Renal pelvis (tissue), 4 donors: ENCODE results near the gene CDCA4. TPM values are rescaled to one million over a fixed set of nuclear protein-coding genes. Genes with fewer than 3 reads are reported as not detected.
A peak's percentile ranks its signal among the peaks of the same experiment; 100 is the strongest.

Experiments used
- DNase-seq: peaks from one replicate; pipeline ENCODE4 v3.0.0-alpha.2; 2013
- polyA plus RNA-seq, 3 donors: library from polyadenylated mRNA; unstranded; fragments of 120-200 nt; gene quantifications; one replicate each; pipeline ENCODE4 v1.2.1, GENCODE V29; 2013; ENCODE audit not compliant: insufficient read length in 3 of 3

The CDCA4 gene
- polyA plus RNA-seq, 3 donors = 18.7 to 24.8 (median 23.3) TPM

- peak; percentile 49 for DNase-seq
Measured at GRCh38 chr14:105019861-105020814, 745 bp downstream of the CDCA4 start.

GRCh38 chr14:105018414-105018813 lies 2.5 kb downstream of the CDCA4 start:
- DNase-seq = no peak

GRCh38 chr14:105015905-105016304 lies 5.0 kb downstream of the CDCA4 start:
- no peak for DNase-seq

GRCh38 chr14:105015242-105015641 lies 5.6 kb downstream of the CDCA4 start:
- no peak for DNase-seq

- no peak for DNase-seq
Measured at GRCh38 chr14:105014631-105015030, 6.3 kb downstream of the CDCA4 start.

- DNase-seq = no peak
Measured at GRCh38 chr14:105014032-105014431, 6.9 kb downstream of the CDCA4 start.

- DNase-seq = no peak
Measured at GRCh38 chr14:105013150-105013785, 7.6 kb downstream of the CDCA4 start.

GRCh38 chr14:105012171-105012985 lies 8.5 kb downstream of the CDCA4 start:
- no peak for DNase-seq

GRCh38 chr14:105011312-105011990 lies 9.4 kb downstream of the CDCA4 start:
- no peak for DNase-seq

- DNase-seq = no peak
Measured at GRCh38 chr14:105010891-105011291, 10.0 kb downstream of the CDCA4 start.

- no peak for DNase-seq
Measured at GRCh38 chr14:105010106-105010505, 10.8 kb downstream of the CDCA4 start.

GRCh38 chr14:105007593-105008264 lies 13.2 kb downstream of the CDCA4 start:
- DNase-seq = no peak

- no peak for DNase-seq
Measured at GRCh38 chr14:105006831-105007592, 13.9 kb downstream of the CDCA4 start.

GRCh38 chr14:105005929-105006830 lies 14.7 kb downstream of the CDCA4 start:
- DNase-seq = no peak

- no peak for DNase-seq
Measured at GRCh38 chr14:105005329-105005928, 15.5 kb downstream of the CDCA4 start.

GRCh38 chr14:104999361-104999760 lies 21.5 kb downstream of the CDCA4 start:
- DNase-seq = no peak

- DNase-seq = no peak
Measured at GRCh38 chr14:104998801-104999200, 22.1 kb downstream of the CDCA4 start.

- DNase-seq = no peak
Measured at GRCh38 chr14:104996483-104996882, 24.4 kb downstream of the CDCA4 start.

GRCh38 chr14:104996032-104996431 lies 24.9 kb downstream of the CDCA4 start:
- no peak for DNase-seq
